Femur (tissue), 1 donor: ENCODE data around the gene HTR1D.
A peak's percentile ranks its signal among the peaks of the same experiment; 100 is the strongest.

Source experiments
- DNase-seq: peaks from one replicate; pipeline ENCODE4 v3.0.0-alpha.2; 2017

Gene HTR1D

GRCh38 chr1:23178950-23179349 is 38.4 kb downstream of the HTR1D start:
- no peak for DNase-seq

GRCh38 chr1:23178414-23178813 is 38.9 kb downstream of the HTR1D start:
- DNase-seq = no peak

- peak; percentile 91 for DNase-seq
These were observed 39.6 kb downstream of the HTR1D start for GRCh38 chr1:23177438-23178380.

GRCh38 chr1:23177031-23177430 is 40.3 kb downstream of the HTR1D start:
- no peak for DNase-seq

- no peak for DNase-seq
These were observed 42.7 kb downstream of the HTR1D start for GRCh38 chr1:23174426-23175110.

GRCh38 chr1:23171181-23171755 is 46.0 kb downstream of the HTR1D start:
- no peak for DNase-seq

- DNase-seq = peak; percentile 81
These were observed 47.5 kb downstream of the HTR1D start for GRCh38 chr1:23169727-23170335.

- DNase-seq = no peak
These were observed 48.1 kb downstream of the HTR1D start for GRCh38 chr1:23169195-23169575.

GRCh38 chr1:23168445-23169194 is 48.7 kb downstream of the HTR1D start, which contains the start of gene LUZP1:
Gene LUZP1, minus strand, starts transcription at chr1:23168856.
- peak; percentile 94 for DNase-seq

- DNase-seq = peak; percentile 62
These were observed 49.2 kb downstream of the HTR1D start for GRCh38 chr1:23168079-23168444.

GRCh38 chr1:23167353-23168078 is 49.8 kb downstream of the HTR1D start:
- peak; percentile 69 for DNase-seq

- no peak for DNase-seq
These were observed 50.4 kb downstream of the HTR1D start for GRCh38 chr1:23166854-23167253.

GRCh38 chr1:23163395-23163794 is 53.9 kb downstream of the HTR1D start:
- DNase-seq = no peak

GRCh38 chr1:23159963-23160877 is 57.1 kb downstream of the HTR1D start:
- DNase-seq = no peak

- DNase-seq = no peak
These were observed 60.4 kb downstream of the HTR1D start for GRCh38 chr1:23156940-23157339.

- no peak for DNase-seq
These were observed 64.2 kb downstream of the HTR1D start for GRCh38 chr1:23152966-23153684.

- DNase-seq = no peak
These were observed 66.6 kb downstream of the HTR1D start for GRCh38 chr1:23150742-23151141.

- DNase-seq = no peak
These were observed 67.2 kb downstream of the HTR1D start for GRCh38 chr1:23150125-23150524.

GRCh38 chr1:23149114-23149513 is 68.2 kb downstream of the HTR1D start:
- DNase-seq = no peak

- no peak for DNase-seq
These were observed 69.2 kb downstream of the HTR1D start for GRCh38 chr1:23148084-23148483.
